HepG2 (cell line): Measurements from ENCODE around the gene CRAT.

Source experiments
- FOXK1 ChIP-seq: sonication (generic); formaldehyde crosslinking; IDR thresholded peaks from 2 replicates; pipeline ENCODE4 v1.4.0; 2020; ENCODE audit warnings: low read depth, missing genetic modification reagents, borderline replicate concordance
- RXRA ChIP-seq: sonication (generic); formaldehyde crosslinking; IDR thresholded peaks from 2 replicates; pipeline ENCODE4 v1.5.1; 2020; ENCODE audit warnings: missing genetic modification reagents
- SIN3A ChIP-seq: IDR thresholded peaks from 2 replicates; pipeline ENCODE4 v1.6.1; 2011; ENCODE audit warnings: low read depth, mild to moderate bottlenecking, control low read depth, low read length, borderline replicate concordance
- TFE3 ChIP-seq: IDR thresholded peaks from 2 replicates; pipeline ENCODE4 v1.6.1; 2016
- ZBTB33 ChIP-seq: sonication (generic); formaldehyde crosslinking; IDR thresholded peaks from 2 replicates; pipeline ENCODE4 v1.4.0; 2020; ENCODE audit warnings: missing genetic modification reagents

DNA sequence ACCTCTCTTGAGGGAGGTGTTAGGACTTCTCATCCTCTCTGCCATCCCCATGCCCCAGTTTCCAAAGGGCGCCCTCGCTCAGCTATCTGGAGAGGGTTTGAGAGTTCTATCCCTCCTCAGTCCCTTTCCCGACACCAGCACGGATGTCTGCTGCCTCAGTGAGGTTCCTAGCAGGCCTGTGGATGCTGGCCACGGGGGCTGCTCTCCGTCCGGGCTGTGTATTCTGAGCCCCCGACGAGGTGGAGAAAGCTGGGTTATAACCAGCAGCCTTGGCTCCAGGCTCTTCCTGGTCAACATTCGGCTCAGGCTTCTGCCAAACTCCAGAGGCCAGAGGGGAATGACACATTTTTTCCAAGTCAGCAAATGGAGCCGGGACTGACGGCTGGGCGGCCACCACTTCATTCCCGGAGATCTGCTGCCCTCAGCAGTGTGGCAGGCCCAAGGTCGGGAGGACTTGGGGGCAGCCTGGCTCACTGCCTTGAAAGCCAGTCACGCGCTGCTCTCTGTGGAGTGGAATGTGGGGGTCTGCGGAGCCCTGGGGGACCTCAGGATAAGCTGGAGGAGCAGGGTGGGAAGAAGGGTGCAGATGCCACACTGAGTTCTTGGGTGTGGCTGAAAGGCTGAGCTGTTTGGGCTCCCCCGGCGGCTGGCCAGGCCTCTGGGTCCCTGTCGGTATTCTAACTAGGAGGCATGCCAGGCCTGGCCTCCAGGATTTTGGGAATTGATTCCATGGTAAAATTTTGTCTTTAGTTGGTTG lies 28.1 kb upstream of the CRAT start:
- TF ChIP-seq FOXK1 (CRISPR knock-in tag) (no peak), ZBTB33 (CRISPR knock-in tag) (no peak), SIN3A (no peak), TFE3 (CRISPR knock-in tag) (no peak), RXRA (CRISPR knock-in tag) (no peak)
